WERI-Rb-1 (cell line): ENCODE data around the gene GRIA1.
"Not testable (repeated sequence)": the region's sequence is repeated elsewhere in the genome, so short reads cannot be mapped to it uniquely, and the experiment has no call there.

Source experiments
- DNase-seq: peaks from one replicate; pipeline ENCODE4 v3.0.0-alpha.2; 2020
- H3K27ac ChIP-seq: fragments of 250-450 bp; sonication (Bioruptor Pico); 2 replicates; pipeline ENCODE4 v1.5.1; 2020; ENCODE audit warnings: mild to moderate bottlenecking, moderate library complexity
- H3K27me3 ChIP-seq: fragments of 250-450 bp; sonication (Bioruptor Pico); 2 replicates; pipeline ENCODE4 v1.5.1; 2021; ENCODE audit warnings: mild to moderate bottlenecking, low read depth, moderate library complexity; ENCODE audit not compliant: insufficient read depth, severe bottlenecking
- H3K36me3 ChIP-seq: fragments of 250-450 bp; sonication (Bioruptor Pico); 2 replicates; pipeline ENCODE4 v1.5.1; 2020; ENCODE audit warnings: mild to moderate bottlenecking, moderate library complexity
- H3K4me3 ChIP-seq: 2 replicates; pipeline ENCODE4 v1.5.1; 2011; ENCODE audit warnings: low read depth, mild to moderate bottlenecking, control low read depth, low read length
- H3K9me3 ChIP-seq: fragments of 250-450 bp; sonication (Bioruptor Pico); 2 replicates; pipeline ENCODE4 v1.5.1; 2021; ENCODE audit warnings: mild to moderate bottlenecking, moderate library complexity; ENCODE audit not compliant: severe bottlenecking
- CTCF ChIP-seq: IDR thresholded peaks from 2 replicates; pipeline ENCODE4 v1.5.1; 2011; ENCODE audit warnings: low read depth, mild to moderate bottlenecking, control low read depth, inconsistent platforms, low read length

Gene GRIA1

GRCh38 chr5:153835891-153836515 lies 345.5 kb downstream of the GRIA1 start:
- Histone ChIP-seq H3K27me3 (no peaks in the 10 kb centered on the region), H3K9me3 (no peaks in the 10 kb centered on the region), H3K4me3 (no peak overlapping the region), H3K36me3 (no peaks in the 10 kb centered on the region), H3K27ac (no peak overlapping the region)
- no peak for TF ChIP-seq CTCF
- DNase-seq, result peak; percentile 50

GRCh38 chr5:153849303-153850113 lies 359.0 kb downstream of the GRIA1 start:
- not testable (repeated sequence) for DNase-seq, H3K27ac ChIP-seq, H3K4me3 ChIP-seq, H3K9me3 ChIP-seq, H3K36me3 ChIP-seq, H3K27me3 ChIP-seq

GRCh38 chr5:153860195-153860886 lies 369.9 kb downstream of the GRIA1 start:
- no peak for DNase-seq
- H3K27ac ChIP-seq, result no peak overlapping the region
- H3K36me3 ChIP-seq, result no peaks in the 10 kb centered on the region
- no peak for TF ChIP-seq CTCF
- H3K9me3 ChIP-seq, result no peaks in the 10 kb centered on the region
- H3K4me3 ChIP-seq, result no peak overlapping the region
- no peaks in the 10 kb centered on the region for H3K27me3 ChIP-seq

GRCh38 chr5:153862906-153863305 lies 372.4 kb downstream of the GRIA1 start:
- not testable (repeated sequence) for DNase-seq, H3K27ac ChIP-seq, H3K9me3 ChIP-seq, H3K4me3 ChIP-seq, H3K36me3 ChIP-seq, H3K27me3 ChIP-seq
